Non-pigmented ciliary epithelial cell (primary cell): ENCODE data around the gene UGT1A10.

Experiments used
- DNase-seq: peaks from one replicate; pipeline ENCODE4 v3.0.0-alpha.2; 2010; ENCODE audit warnings: low read depth

Gene UGT1A10

DNA sequence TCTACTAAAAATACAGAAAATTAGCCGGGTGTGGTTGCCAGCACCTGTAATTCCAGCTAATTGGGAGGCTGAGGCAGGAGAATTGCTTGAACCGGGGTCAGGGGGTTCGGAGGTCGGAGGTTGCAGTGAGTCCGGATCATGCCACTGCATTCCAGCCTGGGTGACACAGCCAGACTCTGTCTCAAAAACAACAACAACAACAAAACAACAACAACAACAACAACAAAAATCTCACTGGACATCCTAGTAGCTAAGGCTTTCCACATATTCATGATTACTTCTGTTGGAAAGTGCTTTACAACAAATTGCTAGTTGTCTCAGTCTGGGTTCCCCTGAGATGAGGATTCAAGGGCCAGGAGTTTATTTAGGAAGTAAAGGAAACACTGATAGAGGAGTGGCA is 137.6 kb downstream of the UGT1A10 start:
- DNase-seq = no peak

DNA sequence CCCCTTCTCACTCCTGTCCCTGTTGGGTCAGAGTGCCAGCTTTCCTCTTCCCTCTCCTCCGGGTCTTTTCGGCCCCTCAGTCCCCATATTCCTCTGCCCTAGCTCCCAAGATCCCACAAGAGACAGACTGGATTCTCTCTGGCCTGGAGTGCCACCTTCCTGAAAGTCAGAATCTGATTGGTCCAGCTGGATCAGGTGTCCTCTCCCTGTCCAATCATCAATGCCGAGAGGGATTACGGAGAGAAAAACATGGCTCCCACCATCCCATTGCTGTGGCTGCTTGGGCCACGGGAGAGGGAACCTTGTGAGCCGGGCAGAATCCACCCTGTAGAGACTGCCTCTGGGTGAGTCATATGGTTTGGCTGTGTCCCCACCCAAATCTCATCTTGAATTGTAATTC is 139.2 kb downstream of the UGT1A10 start:
- no peak for DNase-seq

DNA sequence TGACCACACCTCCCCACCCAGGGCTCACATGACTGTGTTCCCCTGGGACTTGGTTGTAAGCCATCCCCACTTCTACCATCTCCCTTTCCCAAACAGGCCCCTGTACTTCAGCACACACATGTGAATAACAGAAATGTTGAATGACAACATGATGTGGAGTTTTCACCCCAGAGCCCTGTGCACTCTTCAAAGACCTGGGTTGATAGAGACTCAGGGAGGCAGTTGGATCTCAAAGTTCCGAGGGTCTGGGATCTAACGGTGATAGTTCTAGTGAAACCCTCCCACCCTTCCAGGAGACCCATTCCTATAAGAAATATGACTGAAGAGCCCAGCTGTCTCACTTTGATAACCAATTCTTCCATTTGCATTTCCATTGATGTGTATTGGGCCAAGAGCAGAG is 141.8 kb downstream of the UGT1A10 start, which contains the start of gene MROH2A:
TSS of gene MROH2A (plus strand) at position 301 of the 400 bp plus-strand sequence. CDS start 1,029 bp downstream, outside the sequence.
- DNase-seq = no peak

DNA sequence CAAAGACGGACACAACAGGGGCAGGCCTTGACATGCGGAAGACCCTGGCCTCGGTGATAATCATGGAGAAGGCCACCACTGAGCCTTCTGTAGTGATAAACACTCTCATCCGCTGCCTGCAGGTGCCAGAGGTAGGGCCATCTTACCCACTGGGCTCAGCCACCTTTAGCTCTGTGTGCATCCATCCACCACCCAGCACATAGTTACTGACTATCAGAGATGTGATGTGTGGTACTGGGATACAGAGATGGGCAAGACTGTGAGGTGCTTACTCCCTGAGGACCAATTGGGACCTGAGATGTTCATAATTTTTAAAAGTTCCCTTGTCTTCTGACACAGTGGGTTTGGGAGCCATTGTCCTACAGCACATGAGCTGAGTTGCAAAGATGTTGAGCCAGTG is 143.5 kb downstream of the UGT1A10 start:
- DNase-seq = no peak

DNA sequence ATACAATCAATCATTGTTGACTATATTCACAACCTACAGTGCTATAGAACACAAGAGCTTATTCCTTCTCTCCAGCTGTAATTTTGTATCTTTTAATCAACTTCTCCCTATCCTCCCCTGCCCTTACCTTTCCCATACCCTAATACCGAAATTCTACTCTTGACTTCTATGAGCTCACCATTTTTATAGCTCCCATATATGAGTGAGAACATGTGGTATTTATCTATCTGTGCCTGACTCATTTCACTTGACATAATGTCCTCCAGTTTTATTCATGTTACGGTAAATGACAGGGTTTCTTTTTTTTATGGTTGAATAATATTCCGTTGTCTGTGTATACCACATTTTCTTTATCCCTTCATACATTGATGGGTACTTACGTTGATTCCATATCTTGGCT is 144.5 kb downstream of the UGT1A10 start:
- no peak for DNase-seq

DNA sequence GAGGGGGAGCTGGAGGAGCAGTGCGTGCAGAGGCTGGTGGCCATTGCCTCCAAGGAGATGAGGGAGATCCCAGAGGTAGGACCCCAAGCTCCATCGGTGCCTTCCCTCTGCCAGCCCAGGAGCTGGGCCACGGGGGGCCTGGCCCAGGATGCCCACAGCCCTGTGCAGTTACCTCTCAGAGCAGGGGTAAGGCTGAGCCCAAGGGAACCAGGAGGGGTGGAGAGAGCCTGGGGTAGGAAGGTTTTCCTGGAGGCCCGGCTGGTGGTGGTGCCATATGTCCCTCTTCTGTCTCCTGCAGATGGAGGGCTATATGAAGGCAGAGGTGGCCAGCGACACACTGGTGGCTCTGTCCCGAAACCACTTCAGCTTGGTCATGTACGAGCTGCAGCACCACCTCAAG is 153.3 kb downstream of the UGT1A10 start:
- DNase-seq = no peak

DNA sequence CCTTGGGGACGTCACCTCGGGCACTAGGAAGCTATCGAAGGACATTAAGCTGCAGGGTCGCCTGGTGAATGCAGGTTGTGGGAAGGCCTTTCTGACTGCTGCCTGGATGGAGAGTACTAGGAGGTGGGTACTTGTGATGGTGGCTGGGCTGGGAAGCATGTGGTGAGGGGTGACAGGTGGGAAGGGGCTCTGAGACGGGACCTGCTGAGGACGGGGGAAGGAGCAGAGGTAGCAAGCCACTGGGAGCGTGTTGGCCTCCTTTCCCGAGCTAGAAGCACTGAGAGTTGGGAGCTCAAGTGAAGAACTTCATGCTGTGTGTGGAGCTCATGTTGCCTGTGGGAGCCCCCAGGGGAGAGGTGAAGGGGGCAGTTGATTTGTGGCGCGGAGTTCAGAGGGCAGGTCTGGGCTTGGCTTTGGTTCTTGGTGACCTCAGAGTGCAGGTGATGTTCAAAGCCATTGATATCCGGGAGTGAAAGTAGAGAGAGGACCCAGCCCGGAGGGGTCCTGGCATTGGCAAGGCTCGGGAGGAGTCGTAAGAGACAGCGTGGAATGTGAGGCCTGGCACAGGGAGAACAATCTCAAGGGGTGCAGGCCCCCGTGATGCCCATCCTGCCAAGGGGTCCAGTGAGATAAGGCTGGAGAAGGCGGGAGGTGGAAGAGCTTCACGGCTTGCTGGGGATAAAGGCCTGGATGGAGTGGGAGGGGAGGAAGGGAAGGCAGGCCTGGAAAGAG is 155.1 kb downstream of the UGT1A10 start:
- no peak for DNase-seq

DNA sequence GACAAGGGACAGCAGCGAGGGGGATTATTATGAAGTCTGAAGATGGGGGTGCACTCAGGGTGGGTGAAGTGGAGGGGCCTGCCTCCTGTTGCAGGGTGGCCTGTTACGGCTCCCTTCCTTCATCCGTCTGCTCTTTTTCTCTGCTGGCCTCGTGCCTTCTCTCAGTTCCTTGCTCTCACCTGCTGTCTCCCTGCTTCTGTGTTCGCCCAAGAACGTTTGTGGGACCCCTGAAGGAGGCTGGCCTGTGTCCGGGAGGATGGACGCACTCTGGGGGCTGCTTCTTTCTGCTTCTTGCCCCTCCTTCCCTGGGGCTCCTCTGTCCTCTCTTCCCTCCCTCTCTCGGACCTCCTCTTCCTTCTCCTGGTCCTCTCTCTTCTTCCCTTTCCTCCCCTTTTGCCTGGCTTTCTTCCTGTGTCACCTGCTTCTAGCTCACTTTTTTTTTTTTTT is 155.7 kb downstream of the UGT1A10 start:
- no peak for DNase-seq

DNA sequence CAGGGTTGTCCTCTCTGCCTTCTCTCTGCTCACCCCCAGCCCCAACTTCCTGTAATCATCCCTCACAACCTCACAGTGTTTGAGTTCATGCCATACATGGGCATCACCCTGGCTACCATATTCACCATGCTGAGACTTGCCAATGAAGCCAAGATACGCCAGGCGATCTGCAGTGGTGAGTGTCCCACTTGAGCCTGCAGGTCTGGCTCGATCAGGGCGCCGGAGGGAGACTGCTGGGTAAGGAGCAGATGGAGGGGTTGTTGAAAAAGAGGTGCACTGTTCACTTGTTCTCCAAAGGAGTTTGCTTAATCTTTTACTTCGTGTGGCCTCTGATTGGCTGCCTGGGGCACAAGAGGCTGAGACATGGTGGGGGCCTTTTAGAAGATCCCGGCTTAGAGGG is 156.5 kb downstream of the UGT1A10 start:
- no peak for DNase-seq

DNA sequence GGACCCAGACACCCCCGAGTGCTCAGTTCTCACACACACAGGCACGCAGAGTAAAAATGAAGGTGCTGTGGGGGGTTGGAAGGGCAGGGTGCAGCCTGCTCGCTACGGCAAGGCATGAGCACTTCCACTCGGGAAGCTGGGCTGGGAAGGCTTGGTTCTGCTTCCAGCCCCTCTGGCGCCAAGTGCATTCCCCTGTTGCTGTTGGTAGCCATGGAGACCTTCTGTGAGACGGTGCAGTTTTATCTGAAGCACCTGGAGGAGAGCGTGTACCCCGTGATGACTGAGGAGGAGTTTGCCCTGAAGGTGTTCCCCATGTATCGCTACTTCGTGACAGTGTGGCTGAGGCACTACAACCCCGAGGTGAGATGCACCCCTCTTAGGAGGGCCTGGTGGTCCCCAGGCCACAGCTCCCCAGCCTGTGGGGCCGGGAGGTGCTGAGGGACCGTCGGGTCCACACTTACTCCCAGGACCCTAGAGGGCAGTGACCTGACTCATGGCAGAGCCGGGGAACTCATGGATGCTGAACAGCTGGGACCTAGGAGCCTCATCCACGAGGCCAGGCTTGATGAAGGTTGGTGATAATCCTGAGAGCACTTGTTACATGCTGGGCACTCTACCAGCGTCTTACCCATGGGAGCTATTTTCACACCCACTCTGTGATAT is 157.3 kb downstream of the UGT1A10 start:
- no peak for DNase-seq

DNA sequence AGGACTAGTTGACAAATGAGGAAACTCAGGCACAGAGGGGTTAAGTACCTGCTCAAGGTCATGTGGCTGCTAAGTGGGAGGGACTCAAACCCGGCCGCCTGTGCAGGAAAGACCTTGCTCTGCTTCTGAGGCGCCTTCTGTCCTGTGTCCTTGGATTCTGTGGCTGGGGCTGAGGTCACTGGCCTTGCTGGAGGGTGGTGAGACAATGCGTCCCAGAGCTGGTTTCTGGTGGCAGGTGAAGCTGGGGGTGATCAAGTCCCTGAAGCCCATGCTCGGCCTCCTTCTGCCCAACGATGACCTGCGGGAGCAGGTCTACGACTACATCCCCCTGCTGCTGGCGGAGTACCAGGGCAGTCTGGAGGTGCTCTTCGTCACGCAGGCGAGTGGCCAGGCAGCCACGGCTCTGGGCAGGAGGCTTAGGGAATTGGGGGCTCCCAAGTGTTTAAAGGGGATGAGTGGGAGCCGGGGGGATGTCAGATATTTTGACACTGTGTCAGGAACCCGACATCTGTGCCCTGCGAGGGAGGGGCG is 157.9 kb downstream of the UGT1A10 start:
- DNase-seq = no peak

DNA sequence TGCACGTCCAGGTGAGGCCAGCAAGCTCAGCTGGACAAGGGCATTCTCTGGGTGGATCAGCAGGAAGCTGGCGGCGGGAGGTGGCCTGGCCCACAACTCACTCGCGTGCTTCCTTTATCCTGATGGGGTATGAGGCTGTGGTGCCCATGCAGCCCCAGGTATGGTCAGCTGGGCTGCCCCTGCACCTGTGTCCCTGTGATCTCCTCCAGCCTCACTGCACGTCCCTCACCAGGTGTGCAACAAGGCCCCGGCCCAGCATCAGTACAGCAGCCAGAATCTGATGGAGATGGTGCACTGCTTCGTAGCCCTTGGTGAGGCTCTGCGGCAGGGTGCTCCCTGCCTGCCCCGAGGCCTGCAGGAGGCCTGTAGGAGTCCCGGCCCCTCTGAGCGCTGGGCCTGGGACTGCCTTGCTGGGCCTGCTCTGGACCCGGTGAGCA is 159.5 kb downstream of the UGT1A10 start:
- no peak for DNase-seq

DNA sequence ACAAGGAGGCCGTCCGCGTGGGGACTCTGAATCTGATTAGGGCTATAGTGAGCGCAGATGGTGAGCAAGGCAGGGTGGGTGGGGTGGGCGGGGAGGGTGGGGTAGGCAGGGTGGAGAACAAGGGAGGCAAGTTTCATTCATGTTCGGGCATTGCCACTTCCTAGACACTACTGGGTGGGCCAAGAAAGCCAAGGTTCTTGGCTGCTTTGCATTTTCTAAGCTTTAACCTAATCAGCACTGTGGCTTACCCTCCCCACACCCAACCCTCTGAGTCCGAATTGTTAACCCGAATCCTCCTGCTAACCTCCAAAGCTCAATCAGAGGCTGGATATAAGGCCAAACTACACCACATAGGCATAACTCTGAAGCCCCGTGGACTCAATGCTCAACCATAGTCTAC is 160.0 kb downstream of the UGT1A10 start:
- DNase-seq = no peak

DNA sequence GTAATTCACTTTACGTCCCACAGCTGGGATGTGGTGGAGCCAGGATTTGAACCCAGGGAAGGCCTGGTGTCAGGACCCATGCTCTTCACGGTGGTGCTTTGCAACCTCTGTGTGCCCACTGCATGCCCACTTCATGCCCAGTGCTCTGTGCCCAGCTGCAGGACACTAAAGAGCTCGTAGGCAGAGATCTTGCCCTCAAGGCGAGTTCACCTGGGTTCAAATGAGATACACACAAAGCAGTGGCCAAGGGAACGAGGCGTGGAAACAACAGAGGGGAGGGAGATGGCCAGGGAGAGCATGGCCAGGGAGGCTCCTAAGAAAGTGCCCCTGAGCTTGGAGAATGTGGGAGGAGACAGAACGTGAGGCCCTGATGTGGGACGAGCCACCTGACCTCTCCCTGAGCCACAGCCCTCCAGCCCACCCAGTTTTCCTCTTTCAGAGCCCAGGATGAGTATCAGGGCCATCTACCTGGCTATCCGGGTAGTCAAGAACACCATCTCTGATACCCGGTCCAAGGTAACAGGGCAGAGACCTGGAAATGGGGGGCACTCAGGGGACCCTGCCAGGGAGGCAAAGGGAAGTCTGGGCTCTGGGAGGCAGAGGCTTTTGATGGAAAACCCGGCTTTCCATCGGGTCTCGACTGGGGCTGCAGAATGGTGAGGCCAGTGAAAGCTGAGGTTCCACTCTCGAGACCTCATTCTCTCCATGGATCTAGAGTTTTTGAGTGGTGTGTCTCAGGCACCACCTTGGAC is 162.3 kb downstream of the UGT1A10 start:
- no peak for DNase-seq

DNA sequence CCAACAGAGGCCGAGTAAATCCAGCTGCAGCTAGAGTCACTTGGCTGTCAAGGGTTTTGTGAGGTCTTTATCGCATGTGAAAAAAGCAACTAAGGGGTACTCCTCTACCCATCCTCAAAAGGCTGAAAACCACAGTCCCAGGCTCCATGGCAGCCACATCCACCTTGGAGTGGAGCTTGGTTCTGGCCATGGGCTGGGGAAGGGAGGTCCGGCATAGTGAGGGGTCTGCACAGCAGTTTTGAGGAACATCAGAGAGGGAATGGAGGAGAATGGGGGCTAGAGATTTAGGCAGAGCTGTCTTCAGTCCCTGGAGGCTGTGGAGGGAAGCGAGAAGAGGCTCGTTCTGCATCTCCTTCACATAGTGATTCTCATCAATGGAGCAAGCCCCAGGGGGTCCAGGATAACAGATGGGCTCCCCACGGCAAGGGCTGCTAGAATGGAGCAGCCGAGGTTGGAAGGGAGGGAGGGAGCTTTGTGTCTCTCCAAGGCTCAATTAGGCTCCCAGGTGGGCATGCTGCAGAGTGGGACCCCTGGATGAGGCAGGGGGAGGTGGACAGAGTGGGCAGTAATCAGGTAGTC is 162.9 kb downstream of the UGT1A10 start:
- no peak for DNase-seq

DNA sequence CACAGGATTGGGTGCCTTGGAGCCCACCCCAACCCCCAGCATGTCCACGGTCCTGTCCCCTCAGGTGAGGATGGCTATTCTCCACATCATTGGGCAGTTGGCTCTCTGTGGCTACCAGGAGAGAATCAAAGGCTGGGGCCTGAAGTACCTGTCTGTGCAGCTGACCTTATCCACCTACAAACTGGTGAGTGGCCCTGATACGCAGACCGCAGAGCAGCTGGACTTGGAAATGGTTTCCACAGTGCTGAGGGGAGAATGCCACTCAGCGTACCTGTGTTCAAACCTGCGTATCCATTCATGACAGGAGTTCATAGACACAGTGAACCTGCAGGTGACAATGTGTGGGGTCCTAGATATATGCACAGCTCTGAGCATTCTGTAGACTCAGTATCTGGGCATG is 163.5 kb downstream of the UGT1A10 start:
- DNase-seq = no peak

DNA sequence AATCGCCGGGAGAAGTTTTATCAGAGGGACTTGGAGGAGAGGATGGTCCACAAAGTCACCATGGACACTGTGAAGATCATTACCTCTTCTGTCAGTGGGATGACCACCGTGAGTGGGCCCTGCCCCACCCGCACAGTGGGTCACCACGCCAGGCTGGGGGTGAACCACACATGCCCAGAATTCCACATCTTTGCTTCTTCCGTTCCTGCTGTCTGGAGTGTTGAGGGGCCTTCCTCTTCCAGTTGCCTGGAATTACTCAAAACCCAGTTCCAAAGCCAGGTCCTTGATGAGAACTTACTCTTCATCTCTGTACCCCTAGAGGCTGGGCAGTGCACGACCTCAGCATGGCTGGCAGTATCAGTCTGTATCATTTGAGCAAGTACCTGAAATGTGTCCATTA is 164.0 kb downstream of the UGT1A10 start:
- no peak for DNase-seq

DNA sequence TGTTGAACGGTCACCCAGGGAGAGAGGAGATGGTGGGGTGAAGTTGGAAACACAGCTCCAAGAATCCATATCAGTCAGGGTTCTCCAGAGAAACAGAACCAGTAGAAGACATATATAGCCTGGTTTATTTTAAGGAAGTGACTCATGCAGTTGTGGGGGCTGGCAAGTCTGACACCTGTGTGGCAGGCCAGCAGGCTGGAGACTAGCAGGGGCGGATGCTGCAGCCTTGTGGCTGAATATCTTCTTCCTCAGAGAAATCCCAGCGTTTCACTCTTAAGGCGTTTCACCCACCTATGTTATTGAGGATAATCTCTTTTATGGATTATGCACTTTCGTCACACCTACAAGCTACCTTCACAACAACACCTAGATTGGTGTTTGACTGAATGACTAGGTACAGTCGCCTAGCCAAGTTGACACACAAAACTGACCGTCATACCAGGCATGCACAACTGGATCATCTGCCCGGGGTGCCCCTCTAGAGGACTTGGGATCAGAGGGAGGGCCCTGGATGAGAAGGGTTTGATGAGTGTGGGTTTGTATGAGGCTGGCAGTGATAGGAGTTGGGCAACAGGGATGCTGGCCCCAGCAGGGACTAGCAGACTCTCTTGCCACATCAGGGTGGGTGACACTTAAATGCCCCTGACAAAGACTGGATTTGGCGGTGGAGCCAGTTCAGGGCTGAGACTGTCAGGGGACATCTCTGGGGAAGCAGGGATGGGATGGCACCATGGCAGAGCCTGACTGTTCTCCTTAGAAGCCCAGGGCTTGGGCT is 165.3 kb downstream of the UGT1A10 start:
- DNase-seq = peak; percentile 6

DNA sequence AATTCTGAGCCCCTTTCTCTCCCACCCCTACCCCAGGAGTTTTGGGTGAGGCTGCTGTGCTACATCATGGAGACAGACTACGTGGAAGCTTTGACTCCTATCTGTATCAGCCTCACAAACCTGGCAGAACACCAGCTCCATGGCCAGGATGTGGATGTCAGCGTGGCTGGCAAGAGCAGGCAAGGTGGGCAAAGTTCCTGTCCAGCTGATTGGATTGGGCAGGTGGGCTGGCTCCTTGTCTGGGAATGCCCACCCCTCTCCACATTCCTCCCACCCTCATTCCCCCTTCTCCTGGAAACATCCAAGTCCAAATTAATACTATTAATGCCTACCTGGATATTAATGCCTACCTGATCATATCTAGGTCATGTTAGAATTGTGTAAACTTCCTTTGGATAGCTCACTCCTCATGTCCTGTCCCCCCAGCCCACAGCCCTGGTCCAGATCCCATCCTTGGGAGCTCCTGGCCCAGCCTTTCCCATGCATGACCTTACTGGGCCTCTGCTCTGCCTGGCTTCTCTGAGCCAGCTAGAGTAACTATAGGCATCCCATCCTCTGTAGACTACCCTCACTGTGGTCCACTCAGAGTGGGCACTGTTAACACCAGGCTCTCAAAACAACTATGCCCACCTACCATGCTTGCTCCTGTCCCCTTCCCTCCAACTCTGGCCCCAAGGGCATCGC is 166.0 kb downstream of the UGT1A10 start:
- DNase-seq = no peak

DNA sequence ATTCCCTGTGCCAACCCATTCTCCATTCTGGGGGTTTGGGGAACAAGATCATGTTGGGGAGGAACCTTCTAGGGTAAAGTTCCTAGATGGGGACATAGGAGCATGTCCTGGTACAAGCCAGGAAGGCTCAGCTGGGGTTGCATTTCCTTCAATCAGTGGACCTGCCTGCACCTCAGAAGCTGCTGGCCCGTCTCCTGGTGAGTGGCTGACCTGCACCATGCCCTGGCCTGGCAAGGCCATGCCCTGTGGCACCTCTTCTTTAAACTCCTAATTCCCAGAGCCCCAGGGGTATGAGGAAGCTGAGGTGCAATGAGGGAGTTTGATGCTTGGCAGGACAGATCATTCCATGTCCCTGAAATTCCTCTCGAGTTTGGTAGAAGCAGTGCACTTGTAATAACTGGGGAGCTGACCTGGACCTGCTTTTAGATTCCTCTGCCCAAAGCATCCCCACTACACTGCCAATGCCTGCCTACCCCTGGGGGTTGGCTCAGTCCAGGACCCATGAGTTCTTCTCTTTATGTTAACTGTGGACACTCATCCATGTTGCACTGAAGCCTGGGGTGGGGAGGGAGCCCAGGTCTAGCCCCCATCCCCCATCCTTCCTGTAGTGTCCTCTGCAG is 167.2 kb downstream of the UGT1A10 start:
- no peak for DNase-seq
